Naive thymus-derived CD4-positive, alpha-beta T cell (primary cell): ENCODE results near the gene LHPP. TPM values are rescaled to one million over a fixed set of nuclear protein-coding genes. Genes with fewer than 3 reads are reported as not detected.
A peak's percentile ranks its signal among the peaks of the same experiment; 100 is the strongest.

Experiments used
- ATAC-seq: fragments of 150-1000 bp; cut with Tn5 transposase; 2 replicates; pipeline ENCODE4 v1.10.0; 2021; ENCODE audit warnings: mild to moderate bottlenecking, moderate library complexity
- CTCF ChIA-PET: fragments of 350-600 bp; sonication (Branson Sonifier 250); formaldehyde crosslinking; loops from one replicate; lab custom pipeline; 2021; ENCODE audit warnings: antibody characterized with exemption; lab: Charles Lee
- POLR2A ChIA-PET: fragments of 350-600 bp; sonication (Branson Sonifier 250); formaldehyde crosslinking; loops from one replicate; lab custom pipeline; 2021; ENCODE audit warnings: antibody characterized with exemption, inconsistent platforms; lab: Charles Lee
- DNase-seq, 9 donors: peaks; one replicate each; pipeline versions ENCODE4 v3.0.0 to v3.0.0-alpha.2; 2020 to 2022; ENCODE audit warnings: mixed read lengths in 1 of 9
- H3K27ac ChIP-seq: one replicate; pipeline ENCODE4 v1.7.0; 2013; ENCODE audit warnings: mild to moderate bottlenecking, low read depth, low read length, moderate library complexity
- H3K27me3 ChIP-seq, 2 donors: one replicate each; pipeline ENCODE4 v1.7.0; 2013; ENCODE audit warnings: low read length in 2 of 2, mild to moderate bottlenecking in 2 of 2, moderate library complexity in 2 of 2; ENCODE audit not compliant: control insufficient read depth in 2 of 2, insufficient read depth in 2 of 2
- H3K36me3 ChIP-seq, 3 experiments: 1 replicate in 2 of 3; 2 replicates in 1 of 3; pipeline ENCODE4 v1.7.0; 2013; ENCODE audit warnings: low read length in 3 of 3, mild to moderate bottlenecking in 3 of 3, moderate library complexity in 1 of 3; ENCODE audit not compliant: insufficient read depth in 3 of 3, control insufficient read depth in 2 of 3
- H3K4me1 ChIP-seq, 2 donors: one replicate each; pipeline ENCODE4 v1.7.0; 2013; ENCODE audit warnings: low read length in 2 of 2, mild to moderate bottlenecking in 2 of 2, moderate library complexity in 1 of 2; ENCODE audit not compliant: control insufficient read depth in 2 of 2, insufficient read depth in 2 of 2
- H3K4me3 ChIP-seq: 2 replicates; pipeline ENCODE4 v1.7.0; 2013; ENCODE audit warnings: mild to moderate bottlenecking, low read length
- H3K9me3 ChIP-seq, 3 experiments: 1 replicate in 2 of 3; 2 replicates in 1 of 3; pipeline ENCODE4 v1.7.0; 2013; ENCODE audit warnings: low read length in 3 of 3; ENCODE audit not compliant: control insufficient read depth in 2 of 3
- H3K27ac Mint-ChIP-seq, 9 donors: one replicate each; pipeline ENCODE4 v1.8.0; 2020 to 2022; ENCODE audit warnings: mixed read lengths in 9 of 9, mild to moderate bottlenecking in 8 of 9, moderate library complexity in 5 of 9, inconsistent platforms in 2 of 9
- H3K27me3 Mint-ChIP-seq, 5 donors: one replicate each; pipeline ENCODE4 v1.8.0; 2021 to 2022; ENCODE audit warnings: mixed read lengths in 5 of 5, mild to moderate bottlenecking in 1 of 5
- H3K36me3 Mint-ChIP-seq, 5 donors: one replicate each; pipeline ENCODE4 v1.8.0; 2020 to 2022; ENCODE audit warnings: mixed read lengths in 5 of 5, mild to moderate bottlenecking in 3 of 5, inconsistent platforms in 1 of 5
- H3K4me1 Mint-ChIP-seq, 7 donors: one replicate each; pipeline ENCODE4 v1.8.0; 2020 to 2022; ENCODE audit warnings: mixed read lengths in 7 of 7, mild to moderate bottlenecking in 3 of 7, inconsistent platforms in 1 of 7
- H3K4me3 Mint-ChIP-seq, 10 donors: one replicate each; pipeline ENCODE4 v1.8.0; 2020 to 2022; ENCODE audit warnings: mild to moderate bottlenecking in 10 of 10, mixed read lengths in 10 of 10, moderate library complexity in 6 of 10, inconsistent platforms in 2 of 10
- H3K9me3 Mint-ChIP-seq, 11 donors: one replicate each; pipeline ENCODE4 v1.8.0; 2020 to 2022; ENCODE audit warnings: mixed read lengths in 11 of 11, mild to moderate bottlenecking in 4 of 11, inconsistent platforms in 1 of 11, moderate library complexity in 1 of 11
- intact Hi-C, 2 donors: fragments of 100-400 bp; cut with micrococcal nuclease; formaldehyde crosslinking; loops; one replicate each; pipeline ENCODE4 v1.15.1; 2023
- polyA plus RNA-seq, 2 donors: library from polyadenylated mRNA; unstranded; fragments of 300-500 nt; fragmentation: Illumina TruSeq; gene quantifications; one replicate each; pipeline ENCODE4 v1.2.3, GENCODE V29; 2021
- total RNA-seq, 6 experiments: library from RNA in 5 of 6; stranded (reverse) in 5 of 6; gene quantifications; 1 replicate in 5 of 6; 2 replicates in 1 of 6; pipeline ENCODE4 v1.2.3 and lab custom pipeline; 2021 to 2026

LHPP gene
- total and polyA plus RNA-seq, 7 experiments from 2014 or later: 19.8 to 31.2 (median 23.4) TPM

DNA sequence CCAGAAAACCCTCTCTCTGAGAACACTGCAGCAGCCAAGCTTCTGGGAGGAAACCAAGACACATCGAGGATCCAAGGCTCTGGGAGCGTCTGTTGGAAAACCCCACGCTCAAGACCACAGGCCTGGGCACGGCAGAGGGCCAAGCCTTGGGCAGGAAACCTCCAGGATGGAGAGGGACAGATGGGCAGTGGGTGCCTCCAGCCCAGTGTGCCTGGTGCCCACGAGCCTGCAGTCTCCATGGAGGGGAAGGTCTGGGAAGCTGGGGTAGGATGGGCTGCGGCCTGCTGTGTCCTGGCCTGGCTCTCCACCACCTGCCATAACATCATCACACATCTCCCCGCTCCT lies 186.5 kb downstream of the LHPP start:
- peak overlapping the region; percentile 69 to 87 (median 80) for H3K4me3 Mint-ChIP-seq
- CTCF ChIA-PET: interaction anchor here (0.7 to 9.6 kb wide), 14 partner anchors 11 to 118 kb away, joined by 3 to 131 read pairs (median 8); no protein-coding TSS in a partner anchor
- H3K27me3 Mint-ChIP-seq: no peaks in the 10 kb centered on the region
- POLR2A ChIA-PET: interaction anchor here (0.7 to 7.0 kb wide), 18 partner anchors 10 to 93 kb away, joined by 4 to 74 read pairs (median 10); no protein-coding TSS in a partner anchor
- Histone ChIP-seq H3K27ac (peak overlapping the region; percentile 62), H3K27me3 (no peaks in the 10 kb centered on the region), H3K36me3 (no peaks in the 10 kb centered on the region), H3K9me3 (no peaks in the 10 kb centered on the region), H3K4me1 (peaks cover 71 to 78% of the 10 kb centered on the region in 2 donors), H3K4me3 (peak overlapping the region; percentile 34)
- H3K36me3 Mint-ChIP-seq: peaks cover 0 to 12% (median 0%) of the 10 kb centered on the region in 5 donors
- ATAC-seq (no peak), DNase-seq (no peak)
- H3K9me3 Mint-ChIP-seq: no peaks in the 10 kb centered on the region
- intact Hi-C loops: loop anchor here (1.0 to 10.0 kb wide), 9 partner anchors 9 to 233 kb away; partner anchors contain the start of genes ABRAXAS2 (in 1 of the 2), EEF1AKMT2 (in 1 of the 2) and OAT (in 1 of the 2)
- peaks cover 41 to 100% (median 85%) of the 10 kb centered on the region in 7 donors for H3K4me1 Mint-ChIP-seq
- H3K27ac Mint-ChIP-seq: peak overlapping the region; percentile 86 to 97 (median 95)

DNA sequence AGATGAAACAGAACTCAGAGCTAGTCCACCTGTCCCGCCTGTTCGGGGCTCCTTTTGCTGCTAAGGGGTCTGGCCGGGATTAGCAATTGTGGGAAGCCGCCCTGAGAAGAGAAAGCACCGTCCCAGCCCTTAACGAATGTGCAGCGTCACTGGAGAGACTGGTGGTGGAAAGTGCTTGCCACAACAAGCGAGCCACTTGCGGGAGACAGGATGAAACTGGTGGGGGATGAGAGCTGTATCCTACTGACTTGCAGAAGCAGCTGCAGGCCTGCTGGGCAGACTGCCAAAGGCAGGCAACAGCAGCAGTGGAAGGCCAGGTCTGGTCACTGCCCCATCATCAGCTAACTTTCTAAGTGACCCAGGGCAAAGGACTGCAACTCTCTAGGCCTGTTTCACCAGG lies 187.1 kb downstream of the LHPP start:
- Mint-ChIP-seq H3K4me1 (peaks cover 39 to 96% (median 86%) of the 10 kb centered on the region in 7 donors), H3K27me3 (no peaks in the 10 kb centered on the region), H3K4me3 (peak overlapping the region in 9 of 10 donors; percentile 68 to 87 (median 80)), H3K9me3 (no peaks in the 10 kb centered on the region), H3K36me3 (peaks cover 0 to 12% (median 0%) of the 10 kb centered on the region in 5 donors), H3K27ac (peak overlapping the region; percentile 86 to 97 (median 95))
- H3K4me1 ChIP-seq: peaks cover 73 to 82% of the 10 kb centered on the region in 2 donors
- peak in 8 of 9 donors; percentile 49 to 61 (median 57) for DNase-seq
- H3K9me3 ChIP-seq: no peaks in the 10 kb centered on the region
- no peaks in the 10 kb centered on the region for H3K36me3 ChIP-seq
- no peaks in the 10 kb centered on the region for H3K27me3 ChIP-seq
- peak; percentile 34 for ATAC-seq
- intact Hi-C loops: loop anchor here (1.0 to 10.0 kb wide), 9 partner anchors 9 to 234 kb away; partner anchors contain the start of genes ABRAXAS2 (in 1 of the 2), EEF1AKMT2 (in 1 of the 2) and OAT (in 1 of the 2)
- peak overlapping the region; percentile 34 for H3K4me3 ChIP-seq
- ChIA-PET CTCF (interaction anchor here (0.6 to 9.6 kb wide), 14 partner anchors 11 to 212 kb away, joined by 3 to 131 read pairs (median 8); no protein-coding TSS in a partner anchor), POLR2A (interaction anchor here (0.7 to 7.0 kb wide), 17 partner anchors 11 to 92 kb away, joined by 3 to 74 read pairs (median 11); no protein-coding TSS in a partner anchor)
- H3K27ac ChIP-seq: peak overlapping the region; percentile 62

DNA sequence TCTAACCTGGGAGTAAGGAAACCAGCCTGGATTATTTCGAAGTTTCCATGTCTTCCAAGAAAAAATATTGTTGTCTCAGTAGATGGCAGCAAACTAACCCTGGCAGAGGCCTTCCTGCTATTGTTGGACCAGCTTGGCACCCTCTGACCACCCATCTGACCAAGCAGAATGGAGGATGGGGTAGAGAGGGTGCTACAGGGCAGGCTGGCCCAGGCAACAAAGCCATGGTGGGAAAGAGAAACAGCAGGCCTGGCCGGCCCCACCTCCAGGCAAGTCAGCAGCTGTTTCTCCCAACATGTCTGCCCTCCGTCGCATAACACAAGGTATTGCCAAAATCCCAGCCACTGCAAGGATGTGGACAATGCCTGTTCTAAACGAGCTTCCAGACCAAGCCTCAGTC lies 187.6 kb downstream of the LHPP start:
- ATAC-seq: no peak
- Mint-ChIP-seq H3K27ac (peak overlapping the region; percentile 86 to 97 (median 95)), H3K36me3 (peaks cover 0 to 12% (median 0%) of the 10 kb centered on the region in 5 donors), H3K4me1 (peaks cover 39 to 94% (median 84%) of the 10 kb centered on the region in 7 donors), H3K9me3 (no peaks in the 10 kb centered on the region), H3K27me3 (no peaks in the 10 kb centered on the region), H3K4me3 (peak overlapping the region in 8 of 10 donors; percentile 32 to 87 (median 80))
- Histone ChIP-seq H3K27me3 (no peaks in the 10 kb centered on the region), H3K4me1 (peaks cover 73 to 87% of the 10 kb centered on the region in 2 donors), H3K4me3 (peak overlapping the region; percentile 34), H3K36me3 (no peaks in the 10 kb centered on the region), H3K9me3 (no peaks in the 10 kb centered on the region), H3K27ac (peak overlapping the region; percentile 62)
- CTCF ChIA-PET: interaction anchor here (0.9 to 9.6 kb wide), 13 partner anchors 10 to 91 kb away, joined by 3 to 131 read pairs (median 6); no protein-coding TSS in a partner anchor
- POLR2A ChIA-PET: interaction anchor here (0.7 to 7.0 kb wide), 14 partner anchors 11 to 92 kb away, joined by 3 to 74 read pairs (median 12); no protein-coding TSS in a partner anchor
- no peak for DNase-seq
- intact Hi-C loops: loop anchor here (2.0 to 10.0 kb wide), 4 partner anchors 40 to 234 kb away; partner anchors contain the start of genes ABRAXAS2 (in 1 of the 2), EEF1AKMT2 (in 1 of the 2) and OAT (in 1 of the 2)

DNA sequence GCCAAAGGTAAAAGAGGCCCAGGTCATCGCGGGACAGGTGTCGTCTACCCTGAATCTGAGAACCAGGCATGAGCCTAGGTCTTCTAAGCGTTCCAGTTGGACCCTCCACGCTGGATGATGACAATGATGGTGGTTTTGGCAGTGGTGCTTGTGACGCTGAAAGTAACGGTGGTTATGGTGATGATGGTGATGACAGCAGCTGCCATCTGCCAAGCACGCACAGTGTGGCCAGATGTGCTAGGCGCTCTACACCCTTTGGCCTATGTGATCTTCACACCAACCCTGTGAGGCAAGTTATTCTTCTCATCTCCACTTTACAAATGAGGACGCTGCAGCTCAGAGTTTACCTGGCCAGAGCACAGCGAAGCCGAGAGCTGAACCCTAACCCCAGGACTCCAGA lies 188.6 kb downstream of the LHPP start:
- peak overlapping the region; percentile 17 to 72 (median 66) for H3K4me3 Mint-ChIP-seq
- intact Hi-C loops: loop anchor here in 1 of 2 donors (2.0 kb wide), 1 partner anchor 13 kb away; no protein-coding TSS in a partner anchor
- no peaks in the 10 kb centered on the region for H3K9me3 Mint-ChIP-seq
- H3K36me3 Mint-ChIP-seq: peaks cover 0 to 12% (median 0%) of the 10 kb centered on the region in 5 donors
- H3K9me3 ChIP-seq: no peaks in the 10 kb centered on the region
- DNase-seq (no peak), ATAC-seq (peak; percentile 39)
- H3K36me3 ChIP-seq: peaks cover 0 to 2% (median 0%) of the 10 kb centered on the region in 3 experiments
- H3K4me3 ChIP-seq: peak overlapping the region; percentile 29
- H3K27me3 ChIP-seq: no peaks in the 10 kb centered on the region
- peak overlapping the region; percentile 55 to 97 (median 82) for H3K27ac Mint-ChIP-seq
- H3K27me3 Mint-ChIP-seq: no peaks in the 10 kb centered on the region
- ChIA-PET POLR2A (interaction anchor here (1.4 to 7.0 kb wide), 6 partner anchors 10 to 78 kb away, joined by 3 to 74 read pairs (median 48); no protein-coding TSS in a partner anchor), CTCF (interaction anchor here (1.0 to 9.6 kb wide), 8 partner anchors 11 to 91 kb away, joined by 3 to 131 read pairs (median 4); no protein-coding TSS in a partner anchor)
- H3K4me1 Mint-ChIP-seq: peaks cover 45 to 94% (median 87%) of the 10 kb centered on the region in 7 donors
- no peak overlapping the region for H3K27ac ChIP-seq
- H3K4me1 ChIP-seq: peaks cover 80 to 94% of the 10 kb centered on the region in 2 donors

DNA sequence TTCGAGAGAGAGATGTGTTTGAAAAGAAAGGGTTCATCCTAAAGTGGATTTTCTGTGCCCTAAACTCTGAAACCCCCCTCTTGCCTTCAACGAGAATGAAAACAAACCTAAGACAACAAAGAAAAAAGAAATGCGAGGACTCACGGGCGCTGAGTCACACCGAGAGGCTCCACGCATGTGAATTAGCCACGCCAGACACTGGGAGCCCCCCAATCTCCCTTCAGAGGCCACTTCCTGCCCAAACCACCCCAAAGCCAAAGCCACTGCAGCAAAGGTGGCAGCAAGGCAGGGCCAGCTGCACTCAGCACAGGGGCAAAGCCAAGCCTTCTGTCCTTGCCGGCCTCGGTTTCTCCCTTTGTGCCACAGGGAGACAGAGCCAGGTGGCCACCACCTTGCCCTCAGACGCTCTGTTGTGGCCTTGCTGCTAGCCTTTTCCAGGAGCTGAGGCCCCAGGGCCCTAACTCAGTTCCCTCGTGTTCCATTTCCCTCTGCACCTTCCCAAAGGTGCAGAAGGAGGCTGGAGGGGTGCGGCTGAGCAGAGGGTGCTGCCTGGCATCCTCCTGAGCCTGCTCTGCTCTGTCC lies 189.3 kb downstream of the LHPP start:
- Mint-ChIP-seq H3K9me3 (peaks cover 0 to 1% (median 0%) of the 10 kb centered on the region in 11 donors), H3K36me3 (peaks cover 0 to 12% (median 4%) of the 10 kb centered on the region in 5 donors), H3K4me3 (peak overlapping the region; percentile 54 to 74 (median 70)), H3K4me1 (peaks cover 51 to 95% (median 87%) of the 10 kb centered on the region in 7 donors), H3K27ac (peak overlapping the region; percentile 55 to 97 (median 82)), H3K27me3 (no peaks in the 10 kb centered on the region)
- POLR2A ChIA-PET: interaction anchor here (1.4 to 7.0 kb wide), 5 partner anchors 9 to 77 kb away, joined by 3 to 74 read pairs (median 40); no protein-coding TSS in a partner anchor
- H3K27me3 ChIP-seq: no peaks in the 10 kb centered on the region
- CTCF ChIA-PET: interaction anchor here (0.9 to 9.6 kb wide), 3 partner anchors 14 to 68 kb away, joined by 4 to 131 read pairs (median 5); no protein-coding TSS in a partner anchor
- DNase-seq (peak in 4 of 9 donors; percentile 20 to 57 (median 38)), ATAC-seq (peak; percentile 56)
- no peaks in the 10 kb centered on the region for H3K9me3 ChIP-seq
- peaks cover 0 to 8% (median 0%) of the 10 kb centered on the region in 3 experiments for H3K36me3 ChIP-seq
- peak overlapping the region; percentile 29 for H3K4me3 ChIP-seq
- intact Hi-C loops: loop anchor here in 1 of 2 donors (2.0 kb wide), 1 partner anchor 14 kb away; no protein-coding TSS in a partner anchor
- H3K27ac ChIP-seq: peak overlapping the region; percentile 24
- H3K4me1 ChIP-seq: peaks cover 80 to 94% of the 10 kb centered on the region in 2 donors
